K562 (cell line): Measurements from ENCODE around the gene PCOLCE2.

Source experiments
- BRCA1 ChIP-seq, 2 experiments: fragments of 450-650 bp in 1 of 2; sonication (generic) in 1 of 2; formaldehyde crosslinking in 1 of 2; IDR thresholded peaks; 2 replicates each; pipeline versions ENCODE4 v1.5.0 to v1.6.1; 2017 to 2020; ENCODE audit warnings: mild to moderate bottlenecking in 1 of 2, missing genetic modification reagents in 1 of 2
- TAF15 ChIP-seq: fragments of 200-400 bp; formaldehyde crosslinking; IDR thresholded peaks from 2 replicates; pipeline ENCODE4 v1.6.1; 2017; ENCODE audit warnings: mild to moderate bottlenecking, low read depth, low read length, moderate library complexity
- TF ChIP-seq, protein P1 (sequence below), 3 experiments: IDR thresholded peaks in 2 of 3; conservative IDR thresholded peaks in 1 of 3; 2 replicates each; pipeline ENCODE4 v1.5.1; 2011 to 2012; ENCODE audit warnings: low read length in 3 of 3, mild to moderate bottlenecking in 3 of 3, control low read depth in 2 of 3, improper control_type of control experiment in 1 of 3, inconsistent platforms in 1 of 3, low read depth in 1 of 3, mixed read lengths in 1 of 3, moderate library complexity in 1 of 3; ENCODE audit not compliant: insufficient read depth in 2 of 3
- TF ChIP-seq, protein P2 (sequence below): IDR thresholded peaks from 3 replicates; pipeline ENCODE4 v1.6.1; 2011; ENCODE audit warnings: borderline replicate concordance, mild to moderate bottlenecking; ENCODE audit not compliant: insufficient read length, insufficient read depth
- TF ChIP-seq, protein P3 (sequence below): sonication (generic); formaldehyde crosslinking; IDR thresholded peaks from 2 replicates; pipeline ENCODE4 v1.9.0; 2022; ENCODE audit warnings: mild to moderate bottlenecking, missing genetic modification reagents

DNA sequence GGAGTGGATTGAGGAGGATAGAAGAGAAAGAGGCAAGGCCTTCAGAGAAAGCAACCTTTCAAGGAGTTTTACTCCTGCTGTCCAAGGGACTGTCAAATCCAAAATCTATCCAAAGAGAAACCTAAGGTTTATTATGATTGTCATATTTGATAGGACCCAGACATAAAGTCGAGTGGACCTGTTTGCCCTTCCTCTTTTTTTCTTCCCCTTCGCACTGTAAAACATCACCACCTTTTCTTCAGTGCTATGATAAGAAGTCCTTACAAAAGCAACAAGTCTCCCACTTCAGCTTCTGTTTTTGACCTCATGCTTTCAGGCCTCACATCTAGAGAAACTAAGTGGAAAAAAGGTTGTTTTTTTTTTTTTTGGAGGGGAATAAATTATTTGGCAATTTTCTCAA lies 92.1 kb downstream of the PCOLCE2 start:
- TF ChIP-seq, protein P1, sequence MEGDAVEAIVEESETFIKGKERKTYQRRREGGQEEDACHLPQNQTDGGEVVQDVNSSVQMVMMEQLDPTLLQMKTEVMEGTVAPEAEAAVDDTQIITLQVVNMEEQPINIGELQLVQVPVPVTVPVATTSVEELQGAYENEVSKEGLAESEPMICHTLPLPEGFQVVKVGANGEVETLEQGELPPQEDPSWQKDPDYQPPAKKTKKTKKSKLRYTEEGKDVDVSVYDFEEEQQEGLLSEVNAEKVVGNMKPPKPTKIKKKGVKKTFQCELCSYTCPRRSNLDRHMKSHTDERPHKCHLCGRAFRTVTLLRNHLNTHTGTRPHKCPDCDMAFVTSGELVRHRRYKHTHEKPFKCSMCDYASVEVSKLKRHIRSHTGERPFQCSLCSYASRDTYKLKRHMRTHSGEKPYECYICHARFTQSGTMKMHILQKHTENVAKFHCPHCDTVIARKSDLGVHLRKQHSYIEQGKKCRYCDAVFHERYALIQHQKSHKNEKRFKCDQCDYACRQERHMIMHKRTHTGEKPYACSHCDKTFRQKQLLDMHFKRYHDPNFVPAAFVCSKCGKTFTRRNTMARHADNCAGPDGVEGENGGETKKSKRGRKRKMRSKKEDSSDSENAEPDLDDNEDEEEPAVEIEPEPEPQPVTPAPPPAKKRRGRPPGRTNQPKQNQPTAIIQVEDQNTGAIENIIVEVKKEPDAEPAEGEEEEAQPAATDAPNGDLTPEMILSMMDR (IDR thresholded peaks at IDR 0.05 in 2 of 3, conservative IDR thresholded peaks at IDR 0.05 in 1 of 3; ENCODE audit: insufficient read depth in 2 of 3, low read depth in 1 of 3, low read length in 3 of 3), result no peak
- no peak for TF ChIP-seq BRCA1 (IDR thresholded peaks at IDR 0.05)
- no peak for TF ChIP-seq BRCA1 (CRISPR knock-in tag; IDR thresholded peaks at IDR 0.05)
- no peak for TF ChIP-seq TAF15
- TF ChIP-seq, protein P2, sequence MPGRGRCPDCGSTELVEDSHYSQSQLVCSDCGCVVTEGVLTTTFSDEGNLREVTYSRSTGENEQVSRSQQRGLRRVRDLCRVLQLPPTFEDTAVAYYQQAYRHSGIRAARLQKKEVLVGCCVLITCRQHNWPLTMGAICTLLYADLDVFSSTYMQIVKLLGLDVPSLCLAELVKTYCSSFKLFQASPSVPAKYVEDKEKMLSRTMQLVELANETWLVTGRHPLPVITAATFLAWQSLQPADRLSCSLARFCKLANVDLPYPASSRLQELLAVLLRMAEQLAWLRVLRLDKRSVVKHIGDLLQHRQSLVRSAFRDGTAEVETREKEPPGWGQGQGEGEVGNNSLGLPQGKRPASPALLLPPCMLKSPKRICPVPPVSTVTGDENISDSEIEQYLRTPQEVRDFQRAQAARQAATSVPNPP, result no peak
- TF ChIP-seq, protein P3, sequence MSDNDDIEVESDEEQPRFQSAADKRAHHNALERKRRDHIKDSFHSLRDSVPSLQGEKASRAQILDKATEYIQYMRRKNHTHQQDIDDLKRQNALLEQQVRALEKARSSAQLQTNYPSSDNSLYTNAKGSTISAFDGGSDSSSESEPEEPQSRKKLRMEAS (CRISPR knock-in tag), result no peak
